Natural killer cell (primary cell): ENCODE data around the gene PTPRCAP. TPM values are rescaled to one million over a fixed set of nuclear protein-coding genes. Genes with fewer than 3 reads are reported as not detected.
A peak's percentile ranks its signal among the peaks of the same experiment; 100 is the strongest.
"Not testable (repeated sequence)": the region's sequence is repeated elsewhere in the genome, so short reads cannot be mapped to it uniquely, and the experiment has no call there.

Experiments used
- ATAC-seq, 3 donors: fragments of 150-1000 bp in 2 of 3; fragments of 200-7000 bp in 1 of 3; cut with Tn5 transposase; 1 replicate in 1 of 3; 2 replicates in 2 of 3; pipeline ENCODE4 v1.10.0; 2021; ENCODE audit warnings: mild to moderate bottlenecking in 2 of 3, moderate library complexity in 2 of 3
- DNase-seq, 2 donors: peaks; one replicate each; pipeline versions ENCODE4 v3.0.0 to v3.0.0-alpha.2; 2013 to 2021; ENCODE audit warnings: mixed read lengths in 1 of 2
- H3K27ac ChIP-seq: one replicate; pipeline ENCODE4 v1.5.1; 2013; ENCODE audit warnings: mild to moderate bottlenecking, low read length
- H3K27me3 ChIP-seq: one replicate; pipeline ENCODE4 v1.6.1; 2013; ENCODE audit warnings: low read length; ENCODE audit not compliant: control insufficient read depth, insufficient read depth
- H3K36me3 ChIP-seq: one replicate; pipeline ENCODE4 v1.6.1; 2013; ENCODE audit warnings: low read length; ENCODE audit not compliant: control insufficient read depth, insufficient read depth
- H3K4me1 ChIP-seq: one replicate; pipeline ENCODE4 v1.6.1; 2013; ENCODE audit warnings: low read length; ENCODE audit not compliant: control insufficient read depth, insufficient read depth
- H3K4me3 ChIP-seq: one replicate; pipeline ENCODE4 v1.5.1; 2013; ENCODE audit warnings: low read length
- H3K9me3 ChIP-seq: one replicate; pipeline ENCODE4 v1.6.1; 2013; ENCODE audit warnings: low read length; ENCODE audit not compliant: control insufficient read depth, insufficient read depth
- H3K27ac Mint-ChIP-seq, 2 donors: one replicate each; pipeline ENCODE4 v1.8.0; 2022; ENCODE audit warnings: mild to moderate bottlenecking in 2 of 2, mixed read lengths in 2 of 2, moderate library complexity in 1 of 2
- H3K27me3 Mint-ChIP-seq, 2 donors: one replicate each; pipeline ENCODE4 v1.8.0; 2022; ENCODE audit warnings: low read depth in 2 of 2, mixed read lengths in 2 of 2
- H3K36me3 Mint-ChIP-seq: one replicate; pipeline ENCODE4 v1.8.0; 2022; ENCODE audit warnings: mixed read lengths
- H3K4me1 Mint-ChIP-seq, 2 donors: one replicate each; pipeline ENCODE4 v1.8.0; 2022; ENCODE audit warnings: mixed read lengths in 2 of 2
- H3K4me3 Mint-ChIP-seq: one replicate; pipeline ENCODE4 v1.8.0; 2022; ENCODE audit warnings: mild to moderate bottlenecking, moderate library complexity, mixed read lengths
- H3K9me3 Mint-ChIP-seq, 2 donors: one replicate each; pipeline ENCODE4 v1.8.0; 2022; ENCODE audit warnings: mixed read lengths in 2 of 2
- CTCF ChIP-seq: fragments of 200-600 bp; IDR thresholded peaks from one replicate; pipeline ENCODE4 v1.8.0; 2022; ENCODE audit warnings: antibody characterized with exemption
- WGBS: methylation state at CpG from one replicate; pipeline ENCODE4 v1.1.7; 2013; ENCODE audit warnings: missing lambda C conversion rate; ENCODE audit not compliant: insufficient coverage; 5-methylcytosine and 5-hydroxymethylcytosine counted together
- intact Hi-C: fragments of 100-400 bp; cut with micrococcal nuclease; formaldehyde crosslinking; loops from one replicate; pipeline ENCODE4 v1.14.2; 2022
- total RNA-seq, 4 donors: library from RNA; stranded (reverse); fragments of 120-200 nt in 1 of 4; gene quantifications; one replicate each; pipeline versions ENCODE4 v1.2.3 to v1.2.4, GENCODE V29; 2013 to 2022

PTPRCAP gene
- total RNA-seq, 3 donors from 2014 or later (not counting 1 experiment from before 2014, with no cell fraction given), result 240 to 301 (median 269) TPM

GRCh38 chr11:67429722-67430121 is 7.8 kb downstream of the PTPRCAP start:
- ATAC-seq (no peak), DNase-seq (no peak)
- peak overlapping the region; percentile 58 for H3K4me3 Mint-ChIP-seq
- Histone ChIP-seq H3K36me3 (peaks cover 24% of the 10 kb centered on the region), H3K4me3 (no peak overlapping the region), H3K4me1 (peaks cover 55% of the 10 kb centered on the region), H3K27me3 (no peaks in the 10 kb centered on the region), H3K27ac (no peak overlapping the region), H3K9me3 (no peaks in the 10 kb centered on the region)
- peak overlapping the region in 1 of 2 donors; percentile 53 for H3K27ac Mint-ChIP-seq
- no peaks in the 10 kb centered on the region for H3K9me3 Mint-ChIP-seq
- 95% methylated on average over 11 of the region's 11 CpGs for WGBS
- H3K4me1 Mint-ChIP-seq, result peaks cover 36 to 39% of the 10 kb centered on the region in 2 donors
- no peaks in the 10 kb centered on the region for H3K36me3 Mint-ChIP-seq
- intact Hi-C loops, result loop anchor here (5.0 kb wide), 1 partner anchor 33 kb away; no protein-coding TSS in a partner anchor
- no peaks in the 10 kb centered on the region for H3K27me3 Mint-ChIP-seq
- no peak for TF ChIP-seq CTCF

GRCh38 chr11:67429038-67429668 is 8.3 kb downstream of the PTPRCAP start:
- Mint-ChIP-seq H3K9me3 (no peaks in the 10 kb centered on the region), H3K4me3 (peak overlapping the region; percentile 93), H3K27ac (peak overlapping the region; percentile 92 to 94), H3K4me1 (peaks cover 37 to 39% of the 10 kb centered on the region in 2 donors), H3K27me3 (no peaks in the 10 kb centered on the region), H3K36me3 (no peaks in the 10 kb centered on the region)
- 61% methylated on average over 12 of the region's 12 CpGs for WGBS
- DNase-seq (no peak), ATAC-seq (no peak)
- intact Hi-C loops, result loop anchor here (5.0 kb wide), 1 partner anchor 33 kb away; no protein-coding TSS in a partner anchor
- H3K27ac ChIP-seq, result peak overlapping the region; percentile 83
- H3K4me1 ChIP-seq, result peaks cover 55% of the 10 kb centered on the region
- no peaks in the 10 kb centered on the region for H3K27me3 ChIP-seq
- H3K36me3 ChIP-seq, result peaks cover 18% of the 10 kb centered on the region
- no peak for TF ChIP-seq CTCF
- no peaks in the 10 kb centered on the region for H3K9me3 ChIP-seq
- peak overlapping the region; percentile 74 for H3K4me3 ChIP-seq

GRCh38 chr11:67428052-67429001 is 9.2 kb downstream of the PTPRCAP start, which contains the start of gene RPS6KB2:
Gene RPS6KB2 (plus strand): TSS chr11:67428494. CDS start chr11:67428546, 52 bp downstream.
- Histone ChIP-seq H3K4me1 (peaks cover 47% of the 10 kb centered on the region), H3K36me3 (peaks cover 18% of the 10 kb centered on the region), H3K9me3 (no peaks in the 10 kb centered on the region), H3K4me3 (peak within 1 kb of the TSS; percentile 74), H3K27ac (peak within 1 kb of the TSS; percentile 83), H3K27me3 (no peaks in the 10 kb centered on the region)
- H3K27ac Mint-ChIP-seq, result peak within 1 kb of the TSS; percentile 92 to 94
- H3K4me1 Mint-ChIP-seq, result peaks cover 29 to 31% of the 10 kb centered on the region in 2 donors
- no peaks in the 10 kb centered on the region for H3K36me3 Mint-ChIP-seq
- no peaks in the 10 kb centered on the region for H3K27me3 Mint-ChIP-seq
- no peak for TF ChIP-seq CTCF
- under 1% methylated on average over 68 of the region's 68 CpGs for WGBS
- no peaks in the 10 kb centered on the region for H3K9me3 Mint-ChIP-seq
- DNase-seq (peak; percentile 99 to 100), ATAC-seq (peak; percentile 90 to 96 (median 91))
- intact Hi-C loops, result loop anchor here (5.0 kb wide), 1 partner anchor 34 kb away; no protein-coding TSS in a partner anchor
- peak within 1 kb of the TSS; percentile 93 for H3K4me3 Mint-ChIP-seq

GRCh38 chr11:67427364-67427859 is 10.1 kb downstream of the PTPRCAP start:
- Histone ChIP-seq H3K4me1 (peaks cover 38% of the 10 kb centered on the region), H3K27ac (peak overlapping the region; percentile 83), H3K36me3 (peaks cover 14% of the 10 kb centered on the region), H3K4me3 (peak overlapping the region; percentile 74)
- WGBS, result 75% methylated on average over 19 of the region's 19 CpGs
- H3K36me3 Mint-ChIP-seq, H3K27me3 ChIP-seq, DNase-seq, ATAC-seq, H3K9me3 ChIP-seq, H3K9me3 Mint-ChIP-seq, H3K27me3 Mint-ChIP-seq: not testable (repeated sequence)
- peaks cover 26 to 33% of the 10 kb centered on the region in 2 donors for H3K4me1 Mint-ChIP-seq
- intact Hi-C loops, result loop anchor here (5.0 kb wide), 1 partner anchor 35 kb away; no protein-coding TSS in a partner anchor
- H3K4me3 Mint-ChIP-seq, result peak overlapping the region; percentile 93
- H3K27ac Mint-ChIP-seq, result peak overlapping the region; percentile 92 to 94
